Fibroblast of villous mesenchyme (primary cell): Measurements from ENCODE around the gene ATP8A1. TPM values are rescaled to one million over a fixed set of nuclear protein-coding genes. Genes with fewer than 3 reads are reported as not detected.

Experiments used
- DNase-seq: peaks from one replicate; pipeline ENCODE4 v3.0.0-alpha.2; 2010; ENCODE audit warnings: low read depth
- H3K4me3 ChIP-seq: 2 replicates; pipeline ENCODE4 v1.5.1; 2011; ENCODE audit warnings: low read depth, mild to moderate bottlenecking, low read length
- CTCF ChIP-seq: IDR thresholded peaks from 2 replicates; pipeline ENCODE4 v1.5.1; 2012; ENCODE audit warnings: low read depth, mild to moderate bottlenecking, low read length; ENCODE audit not compliant: insufficient read depth
- total RNA-seq: library from RNA; depleted of rRNA; stranded (reverse); fragments of >200 nt; gene quantifications from 2 replicates; pipeline ENCODE4 v1.2.3, GENCODE V29; 2012

ATP8A1 gene
- total RNA-seq, 1 donor: 0.86 TPM

GRCh38 chr4:42549896-42550295 lies 107.0 kb downstream of the ATP8A1 start:
- no peak overlapping the region for H3K4me3 ChIP-seq
- TF ChIP-seq CTCF: no peak
- DNase-seq: no peak

GRCh38 chr4:42547805-42548204 lies 109.1 kb downstream of the ATP8A1 start:
- no peak for DNase-seq
- no peak for TF ChIP-seq CTCF
- H3K4me3 ChIP-seq: no peak overlapping the region

GRCh38 chr4:42543762-42544161 lies 113.1 kb downstream of the ATP8A1 start:
- H3K4me3 ChIP-seq: no peak overlapping the region
- no peak for TF ChIP-seq CTCF
- no peak for DNase-seq

- no peak for TF ChIP-seq CTCF
- DNase-seq: no peak
- no peak overlapping the region for H3K4me3 ChIP-seq
These were observed 113.8 kb downstream of the ATP8A1 start for GRCh38 chr4:42543126-42543525.

GRCh38 chr4:42541647-42542046 lies 115.3 kb downstream of the ATP8A1 start:
- no peak for TF ChIP-seq CTCF

GRCh38 chr4:42533042-42533441 lies 123.9 kb downstream of the ATP8A1 start:
- H3K4me3 ChIP-seq: no peak overlapping the region
- no peak for DNase-seq
- TF ChIP-seq CTCF: no peak

More at GRCh38 chr4:42541647-42542046, 115.3 kb downstream of the ATP8A1 start:
- DNase-seq: no peak
- H3K4me3 ChIP-seq: no peak overlapping the region

- H3K4me3 ChIP-seq: no peak overlapping the region
- DNase-seq: no peak
- no peak for TF ChIP-seq CTCF
These were observed 125.4 kb downstream of the ATP8A1 start for GRCh38 chr4:42531341-42532030.
